GM23338 (cell line): ENCODE measurements around the gene ERH. TPM values are rescaled to one million over a fixed set of nuclear protein-coding genes. Genes with fewer than 3 reads are reported as not detected.

Experiments used
- ATAC-seq: fragments of 200-7000 bp; cut with Tn5 transposase; 3 replicates; pipeline ENCODE4 v1.9.1; 2020
- DNase-seq: peaks from one replicate; pipeline ENCODE4 v3.0.0-alpha.2; 2015; ENCODE audit warnings: low spot score
- H2AFZ ChIP-seq: fragments of 200-600 bp; sonication (generic); 2 replicates; pipeline ENCODE4 v1.8.0; 2016; ENCODE audit warnings: antibody characterized with exemption, mild to moderate bottlenecking, moderate library complexity
- H3F3A ChIP-seq: fragments of 200-600 bp; sonication (generic); replicated peaks from 2 replicates; pipeline ENCODE4 v1.8.0; 2017; ENCODE audit warnings: antibody characterized with exemption, mixed run types, low read depth
- H3K27ac ChIP-seq: fragments of 200-600 bp; sonication (generic); 2 replicates; pipeline ENCODE4 v1.6.1; 2016; ENCODE audit warnings: low read depth
- H3K27me3 ChIP-seq: fragments of 200-600 bp; sonication (generic); 2 replicates; pipeline ENCODE4 v1.8.0; 2016; ENCODE audit warnings: mild to moderate bottlenecking, mixed run types, moderate library complexity; ENCODE audit not compliant: insufficient read depth
- H3K36me3 ChIP-seq: fragments of 200-600 bp; sonication (generic); 2 replicates; pipeline ENCODE4 v1.8.0; 2016; ENCODE audit warnings: mild to moderate bottlenecking; ENCODE audit not compliant: insufficient read depth
- H3K4me1 ChIP-seq: fragments of 200-600 bp; sonication (generic); 2 replicates; pipeline ENCODE4 v1.8.0; 2016; ENCODE audit warnings: mild to moderate bottlenecking, moderate library complexity; ENCODE audit not compliant: insufficient read depth
- H3K4me2 ChIP-seq: fragments of 200-600 bp; sonication (generic); 2 replicates; pipeline ENCODE4 v1.7.1; 2017; ENCODE audit warnings: mixed run types
- H3K4me3 ChIP-seq: fragments of 200-600 bp; sonication (generic); 2 replicates; pipeline ENCODE4 v1.6.1; 2016; ENCODE audit warnings: mixed run types
- H3K79me2 ChIP-seq: fragments of 200-600 bp; sonication (generic); replicated peaks from 2 replicates; pipeline ENCODE4 v1.8.0; 2017; ENCODE audit warnings: mild to moderate bottlenecking; ENCODE audit not compliant: insufficient read depth
- H3K9me2 ChIP-seq: fragments of 200-600 bp; sonication (generic); 2 replicates; pipeline ENCODE4 v1.8.0; 2017; ENCODE audit not compliant: insufficient read depth
- H4K20me1 ChIP-seq: fragments of 200-600 bp; sonication (generic); replicated peaks from 2 replicates; pipeline ENCODE4 v1.8.0; 2017; ENCODE audit warnings: mild to moderate bottlenecking; ENCODE audit not compliant: insufficient read depth
- H3K27ac Mint-ChIP-seq: 2 replicates; pipeline ENCODE4 v1.8.0; 2020; ENCODE audit warnings: inconsistent platforms, mild to moderate bottlenecking, moderate library complexity, mixed read lengths
- H3K27me3 Mint-ChIP-seq: 3 replicates; pipeline ENCODE4 v1.8.0; 2022; ENCODE audit warnings: low read depth, mild to moderate bottlenecking, moderate library complexity, mixed read lengths, inconsistent platforms; ENCODE audit not compliant: insufficient read depth, poor library complexity
- H3K36me3 Mint-ChIP-seq: 3 replicates; pipeline ENCODE4 v1.8.0; 2021; ENCODE audit warnings: low read depth, mild to moderate bottlenecking, inconsistent platforms, moderate library complexity, mixed read lengths
- H3K4me1 Mint-ChIP-seq: 3 replicates; pipeline ENCODE4 v1.8.0; 2020; ENCODE audit warnings: mild to moderate bottlenecking, inconsistent platforms, mixed read lengths
- H3K4me3 Mint-ChIP-seq: 3 replicates; pipeline ENCODE4 v1.8.0; 2021; ENCODE audit warnings: moderate library complexity, mild to moderate bottlenecking, inconsistent platforms, mixed read lengths
- H3K9me3 Mint-ChIP-seq: 3 replicates; pipeline ENCODE4 v1.8.0; 2020; ENCODE audit warnings: moderate library complexity, mild to moderate bottlenecking, inconsistent platforms, mixed read lengths
- ZNF331 ChIP-seq: fragments of 250-450 bp; sonication (Bioruptor Pico); IDR thresholded peaks from 2 replicates; pipeline ENCODE4 v1.5.0; 2020; ENCODE audit warnings: low read depth, mild to moderate bottlenecking, moderate library complexity
- polyA plus RNA-seq: library from polyadenylated mRNA; unstranded; fragments of >200 nt; fragmentation: Nextera tagmentation; extraction: Ambion mirVana; gene quantifications from 2 replicates; pipeline ENCODE4 v1.2.1, GENCODE V29; 2016
- total RNA-seq: library from RNA; depleted of rRNA; stranded (reverse); fragments of >200 nt; shearing (Covaris generic); gene quantifications from 2 replicates; pipeline ENCODE4 v1.2.3, GENCODE V29; 2014
- TF ChIP-seq, protein P1 (sequence below): fragments of 250-450 bp; sonication (Bioruptor Pico); IDR thresholded peaks from 2 replicates; pipeline ENCODE4 v1.5.0; 2020; ENCODE audit warnings: mild to moderate bottlenecking, moderate library complexity
- TF ChIP-seq, protein P2 (sequence below): IDR thresholded peaks from 2 replicates; pipeline ENCODE4 v1.6.1; 2016; ENCODE audit warnings: antibody characterized with exemption

ERH gene
- total and polyA plus RNA-seq, 2 experiments from 2014 or later, result 188 to 545 TPM

DNA sequence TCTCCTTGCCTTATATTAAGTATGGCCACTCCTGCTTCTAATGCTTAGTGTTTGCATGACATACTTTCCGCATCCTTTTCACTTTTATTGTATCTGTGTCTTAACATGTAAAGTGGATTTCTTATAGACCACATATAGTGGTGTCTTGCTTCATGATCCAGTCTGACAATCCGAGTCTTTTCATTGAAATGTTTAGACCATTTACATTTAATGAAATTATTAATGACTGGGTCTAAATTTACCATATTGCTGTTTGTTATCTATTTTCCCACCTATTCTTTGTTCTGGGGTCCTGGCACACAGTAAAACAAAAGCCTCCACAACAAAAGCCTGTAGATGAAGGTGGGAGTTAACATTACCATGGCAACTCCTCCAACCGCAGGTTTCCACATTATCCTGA lies 22.9 kb downstream of the ERH start (continued):
- TF ChIP-seq, protein P1, sequence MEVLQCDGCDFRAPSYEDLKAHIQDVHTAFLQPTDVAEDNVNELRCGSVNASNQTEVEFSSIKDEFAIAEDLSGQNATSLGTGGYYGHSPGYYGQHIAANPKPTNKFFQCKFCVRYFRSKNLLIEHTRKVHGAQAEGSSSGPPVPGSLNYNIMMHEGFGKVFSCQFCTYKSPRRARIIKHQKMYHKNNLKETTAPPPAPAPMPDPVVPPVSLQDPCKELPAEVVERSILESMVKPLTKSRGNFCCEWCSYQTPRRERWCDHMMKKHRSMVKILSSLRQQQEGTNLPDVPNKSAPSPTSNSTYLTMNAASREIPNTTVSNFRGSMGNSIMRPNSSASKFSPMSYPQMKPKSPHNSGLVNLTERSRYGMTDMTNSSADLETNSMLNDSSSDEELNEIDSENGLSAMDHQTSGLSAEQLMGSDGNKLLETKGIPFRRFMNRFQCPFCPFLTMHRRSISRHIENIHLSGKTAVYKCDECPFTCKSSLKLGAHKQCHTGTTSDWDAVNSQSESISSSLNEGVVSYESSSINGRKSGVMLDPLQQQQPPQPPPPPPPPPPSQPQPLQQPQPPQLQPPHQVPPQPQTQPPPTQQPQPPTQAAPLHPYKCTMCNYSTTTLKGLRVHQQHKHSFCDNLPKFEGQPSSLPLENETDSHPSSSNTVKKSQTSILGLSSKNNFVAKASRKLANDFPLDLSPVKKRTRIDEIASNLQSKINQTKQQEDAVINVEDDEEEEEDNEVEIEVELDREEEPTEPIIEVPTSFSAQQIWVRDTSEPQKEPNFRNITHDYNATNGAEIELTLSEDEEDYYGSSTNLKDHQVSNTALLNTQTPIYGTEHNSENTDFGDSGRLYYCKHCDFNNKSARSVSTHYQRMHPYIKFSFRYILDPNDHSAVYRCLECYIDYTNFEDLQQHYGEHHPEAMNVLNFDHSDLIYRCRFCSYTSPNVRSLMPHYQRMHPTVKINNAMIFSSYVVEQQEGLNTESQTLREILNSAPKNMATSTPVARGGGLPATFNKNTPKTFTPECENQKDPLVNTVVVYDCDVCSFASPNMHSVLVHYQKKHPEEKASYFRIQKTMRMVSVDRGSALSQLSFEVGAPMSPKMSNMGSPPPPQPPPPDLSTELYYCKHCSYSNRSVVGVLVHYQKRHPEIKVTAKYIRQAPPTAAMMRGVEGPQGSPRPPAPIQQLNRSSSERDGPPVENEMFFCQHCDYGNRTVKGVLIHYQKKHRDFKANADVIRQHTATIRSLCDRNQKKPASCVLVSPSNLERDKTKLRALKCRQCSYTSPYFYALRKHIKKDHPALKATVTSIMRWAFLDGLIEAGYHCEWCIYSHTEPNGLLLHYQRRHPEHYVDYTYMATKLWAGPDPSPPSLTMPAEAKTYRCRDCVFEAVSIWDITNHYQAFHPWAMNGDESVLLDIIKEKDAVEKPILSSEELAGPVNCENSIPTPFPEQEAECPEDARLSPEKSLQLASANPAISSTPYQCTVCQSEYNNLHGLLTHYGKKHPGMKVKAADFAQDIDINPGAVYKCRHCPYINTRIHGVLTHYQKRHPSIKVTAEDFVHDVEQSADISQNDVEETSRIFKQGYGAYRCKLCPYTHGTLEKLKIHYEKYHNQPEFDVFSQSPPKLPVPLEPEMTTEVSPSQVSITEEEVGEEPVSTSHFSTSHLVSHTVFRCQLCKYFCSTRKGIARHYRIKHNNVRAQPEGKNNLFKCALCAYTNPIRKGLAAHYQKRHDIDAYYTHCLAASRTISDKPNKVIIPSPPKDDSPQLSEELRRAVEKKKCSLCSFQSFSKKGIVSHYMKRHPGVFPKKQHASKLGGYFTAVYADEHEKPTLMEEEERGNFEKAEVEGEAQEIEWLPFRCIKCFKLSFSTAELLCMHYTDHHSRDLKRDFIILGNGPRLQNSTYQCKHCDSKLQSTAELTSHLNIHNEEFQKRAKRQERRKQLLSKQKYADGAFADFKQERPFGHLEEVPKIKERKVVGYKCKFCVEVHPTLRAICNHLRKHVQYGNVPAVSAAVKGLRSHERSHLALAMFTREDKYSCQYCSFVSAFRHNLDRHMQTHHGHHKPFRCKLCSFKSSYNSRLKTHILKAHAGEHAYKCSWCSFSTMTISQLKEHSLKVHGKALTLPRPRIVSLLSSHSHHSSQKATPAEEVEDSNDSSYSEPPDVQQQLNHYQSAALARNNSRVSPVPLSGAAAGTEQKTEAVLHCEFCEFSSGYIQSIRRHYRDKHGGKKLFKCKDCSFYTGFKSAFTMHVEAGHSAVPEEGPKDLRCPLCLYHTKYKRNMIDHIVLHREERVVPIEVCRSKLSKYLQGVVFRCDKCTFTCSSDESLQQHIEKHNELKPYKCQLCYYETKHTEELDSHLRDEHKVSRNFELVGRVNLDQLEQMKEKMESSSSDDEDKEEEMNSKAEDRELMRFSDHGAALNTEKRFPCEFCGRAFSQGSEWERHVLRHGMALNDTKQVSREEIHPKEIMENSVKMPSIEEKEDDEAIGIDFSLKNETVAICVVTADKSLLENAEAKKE, result no peak

DNA sequence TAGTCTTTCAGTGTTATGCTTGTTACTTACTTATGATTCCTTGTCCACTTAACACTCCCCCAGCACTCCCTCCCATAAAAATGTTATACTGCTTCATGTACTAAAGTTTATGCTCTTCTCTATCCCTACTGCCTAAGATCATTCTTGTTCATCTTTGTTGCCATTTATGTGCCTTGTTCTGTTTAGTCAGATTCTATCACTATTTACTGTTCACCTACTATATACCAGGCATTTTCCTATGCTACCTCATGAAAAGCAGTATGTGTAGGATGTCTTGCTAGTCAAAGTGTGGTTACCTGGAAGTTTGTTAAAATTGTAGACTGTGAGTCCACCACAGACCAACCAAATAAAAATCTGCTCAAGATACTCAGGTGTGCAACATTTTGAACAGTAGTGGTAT lies 23.9 kb downstream of the ERH start:
- H2AFZ ChIP-seq, result no peak overlapping the region
- H3K27ac ChIP-seq, result no peak overlapping the region
- no peaks in the 10 kb centered on the region for H3K9me2 ChIP-seq
- TF ChIP-seq, protein P2, sequence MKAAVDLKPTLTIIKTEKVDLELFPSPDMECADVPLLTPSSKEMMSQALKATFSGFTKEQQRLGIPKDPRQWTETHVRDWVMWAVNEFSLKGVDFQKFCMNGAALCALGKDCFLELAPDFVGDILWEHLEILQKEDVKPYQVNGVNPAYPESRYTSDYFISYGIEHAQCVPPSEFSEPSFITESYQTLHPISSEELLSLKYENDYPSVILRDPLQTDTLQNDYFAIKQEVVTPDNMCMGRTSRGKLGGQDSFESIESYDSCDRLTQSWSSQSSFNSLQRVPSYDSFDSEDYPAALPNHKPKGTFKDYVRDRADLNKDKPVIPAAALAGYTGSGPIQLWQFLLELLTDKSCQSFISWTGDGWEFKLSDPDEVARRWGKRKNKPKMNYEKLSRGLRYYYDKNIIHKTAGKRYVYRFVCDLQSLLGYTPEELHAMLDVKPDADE, result no peak
- TF ChIP-seq ZNF331, result no peak
- H3K79me2 ChIP-seq, result 0 out of 2 replicates have a peak, but pooled peaks cover 6% of the 10 kb centered on the region
- Mint-ChIP-seq H3K4me3 (no peak overlapping the region), H3K27me3 (peaks cover 5% of the 10 kb centered on the region), H3K4me1 (peaks cover 2% of the 10 kb centered on the region; the same call in 1 of the 3 replicates), H3K27ac (no peak overlapping the region), H3K36me3 (peaks cover 35% of the 10 kb centered on the region; the same call in 2 of the 3 replicates), H3K9me3 (peaks cover 5% of the 10 kb centered on the region; the same call in 1 of the 3 replicates)
- H4K20me1 ChIP-seq, result peaks cover 22% of the 10 kb centered on the region
- H3K4me3 ChIP-seq, result no peak overlapping the region
- H3K27me3 ChIP-seq, result no peaks in the 10 kb centered on the region
- peaks cover 15% of the 10 kb centered on the region for H3K36me3 ChIP-seq
- no peaks in the 10 kb centered on the region for H3K4me1 ChIP-seq
- no peaks in the 10 kb centered on the region for H3F3A ChIP-seq
- no peak for ATAC-seq
- no peak overlapping the region for H3K4me2 ChIP-seq
- DNase-seq, result no peak
